Frontal cortex (tissue), 4 donors: ENCODE measurements around the gene C1orf122. TPM values are rescaled to one million over a fixed set of nuclear protein-coding genes. Genes with fewer than 3 reads are reported as not detected.
A peak's percentile ranks its signal among the peaks of the same experiment; 100 is the strongest.
"Not testable (repeated sequence)": the region's sequence is repeated elsewhere in the genome, so short reads cannot be mapped to it uniquely, and the experiment has no call there.

Experiments
- DNase-seq, 2 donors: peaks; one replicate each; pipeline ENCODE4 v3.0.0; 2012; ENCODE audit warnings: low spot score in 2 of 2
- FAIRE-seq: peaks from 2 replicates; lab custom pipeline; 2012; peaks lifted over from hg19 to GRCh38; lab: Jason Lieb, UNC
- total RNA-seq: library from RNA; depleted of rRNA; stranded (reverse); fragments of >200 nt; gene quantifications from one replicate; pipeline ENCODE4 v1.2.3, GENCODE V29; 2014
- donor health status: control.
- donor health status: control.
- donor health status: control.

The C1orf122 gene
- 16.3 TPM for total RNA-seq

GRCh38 chr1:37807555-37808368 is at the start of gene C1orf122, which contains the start of gene YRDC:
C1orf122 (plus strand) TSS chr1:37807790; CDS start chr1:37808405, 615 bp downstream.
YRDC (minus strand) TSS chr1:37808208; CDS start chr1:37808180, 28 bp downstream.
- peak; percentile 99 to 100 for DNase-seq
- FAIRE-seq = no peak

- DNase-seq (no peak), FAIRE-seq (no peak)
These were observed 48.1 kb upstream of the C1orf122 start for GRCh38 chr1:37759451-37759850.

GRCh38 chr1:37761416-37762095 is 46.0 kb upstream of the C1orf122 start:
- no peak for DNase-seq
- no peak for FAIRE-seq

GRCh38 chr1:37762516-37762915 is 45.1 kb upstream of the C1orf122 start:
- FAIRE-seq (no peak), DNase-seq (no peak)

GRCh38 chr1:37763791-37764413 is 43.7 kb upstream of the C1orf122 start:
- no peak for FAIRE-seq
- DNase-seq = no peak

DNA sequence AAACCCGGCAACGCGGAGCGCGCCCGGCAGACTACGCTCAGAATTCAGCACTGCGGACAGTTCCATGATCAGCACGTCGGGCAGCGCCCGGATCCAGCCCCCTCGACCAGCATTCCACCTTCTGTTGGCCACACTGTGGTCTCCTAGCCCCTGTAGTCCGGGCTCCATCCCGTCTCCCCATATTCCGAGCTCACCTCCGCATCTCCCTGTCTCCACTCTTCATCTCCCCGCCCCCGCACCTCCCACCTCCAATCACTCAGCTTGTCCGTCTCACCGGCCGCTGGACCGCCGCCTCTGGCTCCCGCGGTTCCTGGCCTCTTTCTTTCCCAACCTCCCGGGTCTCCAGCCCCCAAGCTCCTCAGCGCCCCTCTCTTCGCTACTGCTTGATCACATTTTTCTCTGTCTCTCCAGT is 43.2 kb upstream of the C1orf122 start:
- no peak for FAIRE-seq
- DNase-seq = no peak

GRCh38 chr1:37764888-37765441 is 42.6 kb upstream of the C1orf122 start, which contains the start of gene EPHA10:
EPHA10 (minus strand) TSS chr1:37765120; CDS start chr1:37765066, 54 bp downstream.
- FAIRE-seq = no peak
- no peak for DNase-seq

- no peak for DNase-seq
- FAIRE-seq = no peak
These were observed 41.5 kb upstream of the C1orf122 start for GRCh38 chr1:37765916-37766664.

DNA sequence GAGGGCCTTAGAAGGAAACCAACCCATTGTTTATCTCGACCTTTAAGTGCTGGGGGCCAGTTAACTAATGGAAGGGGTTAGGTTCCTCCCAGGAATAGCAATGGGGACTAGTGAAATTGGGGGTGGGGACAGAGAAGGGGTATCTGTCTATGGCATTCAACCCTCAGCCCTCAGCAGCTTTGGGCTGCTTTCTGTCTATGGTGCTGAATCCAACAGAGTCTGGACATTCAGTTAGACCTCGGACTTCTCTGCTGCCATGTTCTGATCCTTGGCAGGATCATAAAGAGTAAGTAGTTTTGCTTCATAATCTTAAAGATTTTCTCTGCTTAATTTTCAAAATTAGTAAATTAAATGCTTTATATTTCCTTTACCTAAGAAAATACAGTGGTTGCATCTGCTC is 40.1 kb upstream of the C1orf122 start:
- DNase-seq (no peak), FAIRE-seq (no peak)

GRCh38 chr1:37771440-37771839 is 36.1 kb upstream of the C1orf122 start:
- DNase-seq, FAIRE-seq: not testable (repeated sequence)

DNA sequence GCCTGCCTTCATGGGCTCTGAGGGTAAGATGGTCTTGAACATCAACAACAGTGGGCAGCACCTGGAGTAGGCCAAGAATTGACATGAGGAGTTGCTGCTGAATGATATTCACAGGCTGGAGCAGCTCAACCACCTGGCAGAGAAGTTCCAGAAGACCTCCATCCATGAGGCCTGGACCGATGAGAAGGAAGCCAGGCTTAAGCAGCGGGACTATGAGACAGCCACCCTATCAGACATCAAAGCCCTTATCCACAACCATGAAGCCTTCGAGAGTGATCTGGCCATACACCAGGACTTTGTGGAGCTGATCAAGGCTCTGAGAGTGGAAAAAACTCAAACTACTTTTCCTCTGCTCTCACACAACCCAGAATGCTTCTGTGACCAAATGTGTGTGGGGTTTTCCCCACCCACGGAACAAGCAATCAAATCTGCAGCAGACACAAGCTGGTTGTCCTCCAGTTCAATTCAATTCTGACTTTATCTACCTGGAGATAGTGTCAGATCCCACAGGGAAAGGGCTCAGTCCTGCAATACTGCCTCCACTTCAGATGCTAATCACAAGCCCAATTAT is 30.6 kb upstream of the C1orf122 start:
- FAIRE-seq = no peak
- no peak for DNase-seq

DNA sequence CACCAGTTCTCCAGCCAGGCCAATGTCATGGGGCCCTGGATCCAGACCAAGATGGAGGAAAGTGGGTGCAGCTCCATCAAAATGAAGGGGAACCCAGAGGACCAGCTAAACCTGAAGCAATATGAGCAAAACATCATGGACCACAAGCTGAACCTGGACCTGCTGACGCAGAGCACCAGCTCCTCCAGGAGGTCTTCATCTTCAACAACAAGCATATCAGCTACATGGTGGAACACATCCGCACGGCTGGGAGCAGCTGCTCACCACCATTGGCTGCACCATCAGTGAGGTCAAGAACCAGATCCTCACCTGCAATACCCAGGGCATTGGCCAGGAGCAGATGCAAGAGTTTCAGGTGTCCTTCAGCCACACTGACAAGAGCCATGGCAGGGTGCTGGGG is 28.9 kb upstream of the C1orf122 start:
- no peak for FAIRE-seq

GRCh38 chr1:37782491-37782890 is 25.1 kb upstream of the C1orf122 start:
- no peak for DNase-seq
- FAIRE-seq = no peak

More for the DNA sequence above, 28.9 kb upstream of the C1orf122 start:
- DNase-seq = no peak

DNA sequence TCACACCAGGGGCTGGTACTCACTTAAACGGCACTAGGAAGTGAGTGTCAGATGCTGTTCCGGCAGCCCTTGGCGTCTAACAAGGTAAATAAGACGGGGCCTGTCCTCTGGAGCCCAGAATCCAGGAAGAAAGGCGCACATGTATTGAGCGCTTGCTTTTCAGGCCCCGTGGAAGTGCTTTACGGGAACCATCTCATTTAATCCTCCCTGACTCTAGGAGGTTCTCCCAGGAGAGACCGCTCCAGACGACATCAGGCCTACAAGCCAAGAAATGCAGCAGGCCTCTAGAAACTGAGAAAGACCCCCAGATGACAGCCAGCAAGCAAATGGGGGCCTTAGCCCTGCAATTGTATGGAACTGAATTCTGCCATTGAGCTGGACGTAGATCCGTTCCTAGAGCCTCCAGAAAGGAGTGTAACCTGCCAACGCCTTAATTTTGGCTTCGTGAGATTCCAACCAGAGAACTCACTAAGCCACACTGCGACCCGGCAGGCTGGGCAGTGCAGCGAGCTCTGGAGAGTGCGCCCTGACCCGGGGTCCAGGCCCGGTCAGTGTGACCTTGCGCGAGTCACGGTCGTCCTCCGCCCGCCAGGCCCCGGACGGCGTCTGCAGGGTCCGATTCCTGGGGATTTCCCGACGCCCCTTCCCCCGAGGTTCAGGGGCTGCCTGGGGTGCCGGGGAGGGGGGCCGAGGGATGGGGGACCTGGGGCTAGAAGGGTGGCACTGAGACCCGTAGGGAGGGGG is 14.5 kb upstream of the C1orf122 start:
- no peak for DNase-seq

DNA sequence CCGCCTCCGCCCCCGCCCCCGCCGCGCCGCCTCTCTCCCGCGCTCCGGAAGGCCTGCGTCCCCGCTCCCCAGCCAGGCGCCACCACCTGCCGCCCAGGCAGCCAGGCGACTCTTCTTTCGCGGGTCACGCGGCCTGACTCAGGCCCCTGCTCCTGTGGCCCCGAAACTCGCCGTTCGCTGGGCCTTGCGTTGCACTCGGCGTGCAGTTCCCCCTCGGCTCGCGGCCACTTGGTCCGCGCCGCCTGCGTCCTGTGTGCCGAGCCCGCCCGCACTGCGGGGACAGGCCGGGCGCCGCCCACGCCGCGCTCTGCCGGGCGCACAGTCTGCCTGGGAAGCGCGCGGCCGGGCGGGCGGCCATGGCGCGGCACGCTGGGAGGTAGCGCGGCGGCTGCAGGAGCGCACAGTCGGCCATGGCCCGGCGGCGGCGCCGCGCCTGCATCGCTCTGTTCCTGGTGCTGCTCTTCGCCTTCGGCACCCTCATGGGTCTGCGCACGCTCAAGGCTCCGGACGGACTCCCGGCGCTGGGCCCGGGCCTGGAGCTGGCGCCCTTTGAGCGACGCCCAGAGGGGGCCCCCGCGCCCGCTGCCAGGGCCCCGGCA is 13.7 kb upstream of the C1orf122 start, which contains the start of gene MANEAL:
MANEAL (plus strand) TSS at position 75 of the 599 bp plus-strand sequence; CDS start at position 411, 336 bp downstream.
- no peak for FAIRE-seq
- peak; percentile 76 for DNase-seq

More for the DNA sequence above, 14.5 kb upstream of the C1orf122 start:
- FAIRE-seq = no peak

GRCh38 chr1:37794372-37795339 is 12.9 kb upstream of the C1orf122 start:
- FAIRE-seq (no peak), DNase-seq (peak; percentile 48 to 49)
